ENCODE results near the gene MIEN1.
A peak's percentile ranks its signal among the peaks of the same experiment; 100 is the strongest.
"Not testable (repeated sequence)": the region's sequence is repeated elsewhere in the genome, so short reads cannot be mapped to it uniquely, and the experiment has no call there.

MIEN1 gene

DNA sequence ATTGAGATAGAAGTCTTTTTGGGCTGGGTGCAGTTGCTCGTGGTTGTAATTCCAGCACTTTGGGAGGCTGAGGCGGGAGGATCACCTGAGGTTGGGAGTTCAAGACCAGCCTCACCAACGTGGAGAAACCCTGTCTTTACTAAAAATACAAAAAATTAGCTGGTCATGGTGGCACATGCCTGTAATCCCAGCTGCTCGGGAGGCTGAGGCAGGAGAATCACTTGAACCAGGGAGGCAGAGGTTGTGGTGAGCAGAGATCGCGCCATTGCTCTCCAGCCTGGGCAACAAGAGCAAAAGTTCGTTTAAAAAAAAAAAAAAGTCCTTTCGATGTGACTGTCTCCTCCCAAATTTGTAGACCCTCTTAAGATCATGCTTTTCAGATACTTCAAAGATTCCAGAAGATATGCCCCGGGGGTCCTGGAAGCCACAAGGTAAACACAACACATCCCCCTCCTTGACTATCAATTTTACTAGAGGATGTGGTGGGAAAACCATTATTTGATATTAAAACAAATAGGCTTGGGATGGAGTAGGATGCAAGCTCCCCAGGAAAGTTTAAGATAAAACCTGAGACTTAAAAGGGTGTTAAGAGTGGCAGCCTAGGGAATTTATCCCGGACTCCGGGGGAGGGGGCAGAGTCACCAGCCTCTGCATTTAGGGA, 31.0 kb downstream of the MIEN1 start:
- DNase-seq (ENCODE audit: low read depth in 3 of 3) = not testable (repeated sequence)

DNA sequence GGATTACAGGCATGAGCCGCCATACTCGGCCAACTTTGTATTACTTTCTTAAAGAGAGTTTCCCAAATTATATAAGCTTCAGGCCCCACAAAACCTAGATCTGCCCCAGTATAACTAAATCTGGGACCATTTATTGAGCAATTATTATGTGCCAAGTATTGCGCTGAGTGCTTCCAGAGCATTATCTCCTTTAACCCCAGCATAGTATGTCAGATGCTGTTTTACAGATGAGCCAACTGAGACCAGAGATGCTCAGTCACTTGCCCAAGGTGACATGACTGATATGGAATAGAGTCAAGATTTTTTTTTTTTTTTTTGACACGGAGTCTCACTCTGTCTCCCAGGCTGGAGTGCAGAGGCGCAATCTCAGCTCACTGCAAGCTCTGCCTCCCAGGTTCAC, 32.4 kb downstream of the MIEN1 start:
- DNase-seq (ENCODE audit: low read depth in 3 of 3) = no peak

DNA sequence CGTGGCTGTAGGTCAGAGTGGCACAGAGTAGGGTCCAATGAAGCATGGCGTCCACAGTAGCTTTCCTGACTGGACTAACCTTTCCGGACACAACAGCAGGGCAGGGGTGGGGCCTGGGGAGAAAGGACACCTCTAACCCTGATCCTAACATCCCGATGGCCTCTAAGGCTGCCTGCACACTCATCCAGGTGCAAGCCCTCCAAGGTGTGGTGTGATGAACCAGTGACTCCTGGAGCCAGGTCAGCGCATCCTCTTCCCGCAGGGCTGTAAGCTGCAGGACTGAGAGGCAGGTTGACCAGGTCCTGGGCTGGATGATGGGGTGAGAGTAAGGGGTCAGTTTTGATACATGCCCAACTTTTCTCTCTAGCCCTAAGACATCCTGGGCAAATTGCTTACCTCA, 33.6 kb downstream of the MIEN1 start:
- DNase-seq (ENCODE audit: low read depth in 3 of 3) = no peak

DNA sequence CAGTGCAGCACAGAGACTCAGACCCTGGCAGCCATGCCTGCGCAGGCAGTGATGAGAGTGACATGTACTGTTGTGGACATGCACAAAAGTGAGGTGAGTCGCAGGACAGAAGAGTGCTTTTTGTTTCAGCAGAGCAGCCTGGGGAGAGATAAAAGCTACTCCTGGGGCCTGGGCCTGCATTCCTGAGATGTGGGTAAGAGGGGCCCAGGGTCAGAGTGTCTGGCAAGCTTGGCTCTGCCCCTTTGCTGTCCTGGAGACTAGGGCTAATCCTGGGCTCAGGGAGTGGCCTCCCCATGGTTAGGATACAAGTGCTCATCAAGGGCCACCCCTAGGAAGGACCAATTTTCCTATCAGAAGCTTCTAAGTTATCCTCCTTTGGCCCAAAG, 35.2 kb downstream of the MIEN1 start:
- DNase-seq (ENCODE audit: low read depth in 3 of 3) = no peak

DNA sequence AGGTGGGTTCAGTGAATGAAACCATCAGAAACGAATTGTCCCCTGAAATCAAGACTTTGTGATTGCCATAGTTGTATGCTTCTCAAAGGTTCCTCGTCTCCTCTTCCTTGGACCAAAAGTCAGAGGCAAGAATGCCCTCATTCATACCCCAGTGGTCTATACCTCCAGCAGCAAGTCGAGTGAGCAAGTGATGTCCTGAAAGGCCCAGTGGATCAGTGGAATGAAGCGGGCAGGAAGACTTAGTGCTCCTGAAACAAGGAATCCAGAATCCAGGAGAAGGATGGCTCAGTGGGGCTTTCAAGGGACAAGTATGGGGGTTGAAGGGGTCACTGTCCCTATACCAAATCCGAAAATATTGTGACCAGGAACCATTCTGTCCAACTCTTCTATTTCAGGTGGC, 35.7 kb downstream of the MIEN1 start:
- DNase-seq (ENCODE audit: low read depth in 3 of 3) = no peak

DNA sequence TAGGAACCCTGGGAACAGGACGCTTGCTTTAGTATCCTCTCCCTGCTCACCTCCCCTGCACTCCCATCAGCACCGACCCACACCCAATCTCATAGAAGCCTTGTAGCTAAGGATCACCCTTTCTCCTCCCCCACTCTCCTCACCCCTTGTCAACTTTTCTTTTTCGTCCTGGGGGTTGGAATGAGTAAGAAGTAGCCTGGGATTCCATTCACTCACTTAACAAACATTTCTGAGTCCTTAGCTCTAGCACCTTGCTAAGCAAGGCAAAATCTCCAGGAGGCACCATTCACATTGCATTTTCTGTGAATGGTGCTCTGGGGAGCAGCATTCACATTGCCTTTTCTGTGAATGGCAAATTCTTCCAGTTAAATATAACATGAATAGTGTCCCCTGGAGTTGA, 41.4 kb downstream of the MIEN1 start:
- no peak for DNase-seq (ENCODE audit: low read depth in 3 of 3)

DNA sequence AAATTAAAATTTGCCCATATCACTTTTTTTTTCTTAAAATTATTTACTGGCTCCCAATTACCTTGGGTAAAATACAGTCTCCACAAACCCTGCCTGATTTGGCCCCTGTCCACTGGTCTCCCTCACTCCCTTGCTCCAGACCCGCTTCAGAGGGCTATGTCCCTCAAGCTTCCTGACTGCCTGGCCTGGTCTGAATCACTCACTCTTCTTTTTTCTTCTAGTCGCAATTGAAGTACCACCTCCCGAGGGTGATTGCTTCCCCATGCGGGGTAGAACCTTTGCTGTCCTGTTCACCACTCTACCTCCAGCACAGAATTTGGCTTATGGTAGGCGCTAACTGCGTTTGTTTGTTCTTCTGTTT, 41.9 kb downstream of the MIEN1 start:
- no peak for DNase-seq (ENCODE audit: low read depth in 3 of 3)

DNA sequence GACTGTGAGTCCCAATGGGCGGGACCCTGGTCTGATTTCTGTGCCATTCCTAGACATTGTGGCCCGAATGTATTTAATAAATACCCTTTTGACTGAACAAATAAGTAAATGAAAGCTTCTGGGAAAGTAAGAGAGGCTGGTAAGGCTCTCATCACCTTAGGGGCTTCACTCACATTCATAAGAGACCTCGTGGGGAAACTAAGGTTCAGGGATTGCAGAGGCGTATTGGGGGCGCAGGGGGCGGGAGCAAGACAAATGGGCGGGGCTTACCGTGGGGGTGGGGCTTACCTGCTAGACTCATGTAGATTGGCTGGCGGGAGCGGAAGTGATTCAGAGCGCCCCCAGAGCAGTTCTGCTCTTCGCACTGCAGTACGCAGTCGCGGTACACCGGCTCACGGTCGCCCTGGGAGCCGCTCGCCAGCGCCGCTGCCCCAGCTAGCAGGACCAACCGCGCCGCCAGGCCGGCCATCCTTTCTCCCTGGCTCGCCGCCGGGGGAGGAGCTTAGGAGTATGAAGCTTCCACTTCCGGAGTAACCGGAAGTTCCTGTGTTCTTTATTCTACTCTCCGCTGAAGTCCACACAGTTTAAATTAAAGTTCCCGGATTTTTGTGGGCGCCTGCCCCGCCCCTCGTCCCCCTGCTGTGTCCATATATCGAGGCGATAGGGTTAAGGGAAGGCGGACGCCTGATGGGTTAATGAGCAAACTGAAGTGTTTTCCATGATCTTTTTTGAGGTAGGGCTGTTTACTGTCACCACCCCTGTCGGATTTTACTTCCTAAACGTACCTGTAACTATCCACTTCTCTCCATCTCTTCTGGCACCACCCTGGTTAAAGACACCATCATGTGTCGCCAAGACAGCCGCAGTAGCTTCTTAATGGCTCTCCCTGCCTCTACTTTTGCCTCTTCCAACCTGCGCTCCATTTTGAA, 42.5 kb downstream of the MIEN1 start, which contains the start of gene PGAP3:
TSS of gene PGAP3 (minus strand) at position 512 of the 929 bp plus-strand sequence. CDS start at position 469, 43 bp downstream.
- DNase-seq (ENCODE audit: low read depth in 3 of 3) = peak; percentile 67 to 84 (median 69)

DNA sequence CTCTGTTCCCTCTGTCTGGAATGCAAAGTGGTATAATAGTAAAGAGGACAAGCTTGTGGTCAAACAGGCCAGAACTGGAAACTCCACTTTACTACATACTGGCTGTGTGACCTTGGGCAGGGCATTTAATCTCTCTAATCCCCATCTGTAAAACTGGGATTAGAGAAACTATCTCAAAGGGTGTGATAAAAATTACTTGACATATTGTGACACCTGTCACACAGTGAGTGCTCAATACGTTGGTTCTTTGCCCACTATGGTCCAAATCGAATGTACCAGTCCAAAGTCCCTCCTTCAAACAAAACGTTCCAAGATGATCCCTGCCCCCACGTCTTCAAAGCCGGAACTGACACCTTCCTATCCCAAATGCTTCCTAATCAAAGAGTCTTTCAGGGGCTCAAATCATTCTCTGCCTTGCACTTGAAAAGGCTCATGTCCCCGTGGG, 43.2 kb downstream of the MIEN1 start:
- DNase-seq (ENCODE audit: low read depth in 3 of 3) = no peak

DNA sequence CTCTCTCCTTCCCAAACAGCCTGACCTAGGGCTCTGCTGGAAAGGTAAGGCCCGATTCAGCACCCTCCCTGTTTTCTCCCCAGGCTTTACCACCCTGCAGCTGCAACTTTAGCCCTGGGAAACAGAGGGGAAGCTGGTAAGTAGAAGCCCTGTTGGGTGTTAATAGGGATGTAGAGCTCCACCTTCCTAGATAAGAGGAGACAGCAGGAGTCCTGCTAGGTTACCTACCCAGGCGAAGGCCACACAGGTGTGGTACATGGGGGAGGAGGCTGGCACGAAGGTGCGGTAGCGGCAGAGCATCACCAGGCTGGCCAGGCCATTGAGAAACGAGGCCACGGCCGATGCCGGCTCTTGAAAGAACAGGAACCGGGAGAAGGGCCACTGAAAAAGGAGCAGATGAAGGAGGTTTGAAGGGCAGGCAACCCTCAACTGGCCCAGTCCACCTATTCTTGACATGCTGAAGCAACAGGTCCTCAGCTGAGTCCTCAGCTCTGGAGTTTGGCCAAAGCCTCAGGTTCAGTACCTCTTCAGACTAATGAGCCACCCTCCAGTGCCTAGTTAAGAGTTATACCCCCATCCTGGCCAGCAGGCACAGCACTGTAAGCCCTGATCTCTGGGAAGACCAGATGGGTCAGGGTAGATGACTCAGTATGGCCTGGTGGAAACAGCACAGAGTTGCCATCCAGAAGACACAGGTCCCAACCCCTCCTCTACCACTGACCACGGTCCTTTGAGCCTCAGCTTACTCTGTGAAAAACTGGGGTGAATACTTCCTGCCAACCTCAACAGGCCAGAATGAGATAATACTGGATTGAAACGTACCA, 45.8 kb downstream of the MIEN1 start:
- no peak for DNase-seq (ENCODE audit: low read depth in 3 of 3)

DNA sequence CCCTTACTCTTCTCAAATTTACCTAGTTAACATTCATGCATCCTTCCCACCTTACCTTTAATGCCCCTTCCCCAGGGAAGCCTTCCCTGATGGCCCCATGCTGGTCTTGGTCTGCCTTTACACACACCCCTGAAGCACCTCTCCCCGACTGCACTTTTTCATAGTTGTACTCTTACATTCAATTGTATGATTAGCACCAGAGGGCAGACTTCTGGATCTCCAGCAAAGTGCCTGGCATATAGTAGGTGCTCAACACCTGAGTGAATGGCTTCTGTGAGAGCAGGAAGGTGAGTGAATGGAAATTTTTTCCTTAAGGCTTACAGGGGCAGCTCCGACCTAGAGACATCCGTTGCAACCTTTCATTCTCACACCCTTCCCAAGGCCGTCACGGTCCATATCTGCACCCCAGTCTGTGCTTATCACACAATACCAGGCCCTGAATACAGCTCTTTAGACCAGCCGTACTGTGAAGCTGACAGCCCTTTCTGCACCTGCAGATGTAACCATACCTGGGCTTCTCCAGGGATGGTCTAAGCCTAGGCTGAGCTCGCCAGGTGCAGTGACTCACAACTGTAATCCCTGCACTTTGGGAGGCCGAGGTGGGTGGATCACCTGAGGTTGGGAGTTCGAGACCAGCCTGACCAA, 46.9 kb downstream of the MIEN1 start:
- DNase-seq (ENCODE audit: low read depth in 3 of 3) = no peak

DNA sequence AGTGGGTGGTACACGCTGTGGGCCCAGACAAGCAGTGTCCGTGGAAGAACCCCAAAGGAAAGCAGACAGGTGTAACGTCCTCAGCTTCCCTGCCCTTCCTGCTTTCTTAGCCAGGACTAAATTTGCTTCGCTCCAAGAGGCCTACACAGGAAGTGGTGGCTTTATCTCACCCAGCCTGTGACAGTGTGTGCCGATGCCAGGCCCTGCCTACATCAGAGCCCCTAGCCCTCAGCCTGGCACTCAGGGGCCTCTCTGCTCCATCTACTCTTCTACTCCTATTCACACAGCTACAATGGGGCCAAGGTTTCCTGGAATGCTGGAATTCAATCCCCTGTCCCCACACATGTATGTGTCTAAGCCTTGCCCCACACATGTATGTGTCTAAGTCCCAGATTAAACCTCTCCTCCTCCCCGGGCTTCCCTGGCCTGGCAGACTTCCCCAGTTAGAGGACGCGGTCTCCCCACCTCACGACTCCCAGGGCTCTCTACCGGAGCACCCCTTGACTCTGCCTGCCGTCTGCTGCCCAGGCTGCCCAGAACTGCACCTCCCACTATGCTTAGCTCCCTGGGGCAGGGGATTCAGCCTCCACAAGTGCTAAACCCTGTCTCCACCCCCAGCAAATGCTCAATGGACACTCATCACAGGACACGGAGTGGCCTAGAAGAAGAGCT, 50.7 kb downstream of the MIEN1 start:
- no peak for DNase-seq (ENCODE audit: low read depth in 3 of 3)

Measured in stimulated activated CD4-positive, alpha-beta T cell treated with anti-CD3 and anti-CD28 coated beads, TNF-alpha, amount 100 ng/mL, for 24 hours (primary cell).